Activated naive CD8-positive, alpha-beta T cell treated with anti-CD3 and anti-CD28 coated beads, Interleukin-2, amount 50 U/mL, for 24 hours (primary cell): ENCODE data around the gene TP63.
A peak's percentile ranks its signal among the peaks of the same experiment; 100 is the strongest.

ENCODE experiments used
- ATAC-seq: fragments of 150-1000 bp; cut with Tn5 transposase; one replicate; pipeline ENCODE4 v1.10.0; 2021
- DNase-seq: peaks from one replicate; pipeline ENCODE4 v3.0.0; 2021
- H3K27ac Mint-ChIP-seq: one replicate; pipeline ENCODE4 v1.8.0; 2021; ENCODE audit warnings: mild to moderate bottlenecking, mixed read lengths
- H3K27me3 Mint-ChIP-seq: one replicate; pipeline ENCODE4 v1.8.0; 2021; ENCODE audit warnings: mixed read lengths
- H3K36me3 Mint-ChIP-seq: one replicate; pipeline ENCODE4 v1.8.0; 2021; ENCODE audit warnings: low read depth, mixed read lengths
- H3K4me1 Mint-ChIP-seq: one replicate; pipeline ENCODE4 v1.8.0; 2021; ENCODE audit warnings: mixed read lengths
- H3K4me3 Mint-ChIP-seq: one replicate; pipeline ENCODE4 v1.8.0; 2021; ENCODE audit warnings: mild to moderate bottlenecking, moderate library complexity, mixed read lengths
- H3K9me3 Mint-ChIP-seq: one replicate; pipeline ENCODE4 v1.8.0; 2021; ENCODE audit warnings: mixed read lengths

TP63 gene

DNA sequence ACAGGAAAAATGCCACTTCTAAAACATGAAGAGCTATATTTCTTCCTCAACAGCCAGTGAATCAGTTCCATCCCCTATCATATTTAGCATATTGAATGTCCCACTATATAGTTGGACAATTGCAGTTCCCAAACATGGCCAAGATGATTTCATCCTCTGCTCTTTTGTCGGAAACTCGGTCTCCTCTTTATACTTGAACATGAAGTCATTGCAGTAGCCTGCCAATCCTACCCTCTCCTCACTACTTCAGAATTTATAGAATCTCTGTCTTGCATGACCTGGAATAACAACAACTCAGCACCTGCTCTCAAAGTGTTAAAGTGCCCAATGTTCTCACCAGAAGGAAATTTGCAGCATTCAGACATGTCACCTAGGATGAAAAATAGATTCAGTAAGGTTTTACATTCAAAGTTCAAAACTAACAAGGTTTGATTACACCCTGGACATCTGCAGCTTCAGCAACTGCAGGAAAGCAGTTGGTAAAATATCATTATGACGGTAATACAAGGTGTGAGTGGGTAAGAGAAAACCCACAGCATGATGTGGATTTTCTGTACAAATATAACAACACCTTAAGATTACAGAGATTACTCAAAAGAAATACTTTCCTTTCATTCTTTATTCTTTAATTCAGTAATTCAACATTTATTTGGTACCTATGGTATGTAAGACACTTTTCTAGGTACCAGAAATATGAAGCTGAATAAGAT is 52.5 kb downstream of the TP63 start:
- Mint-ChIP-seq H3K27me3 (no peaks in the 10 kb centered on the region), H3K36me3 (no peaks in the 10 kb centered on the region), H3K27ac (no peak overlapping the region), H3K9me3 (peaks cover 3% of the 10 kb centered on the region), H3K4me1 (peaks cover 15% of the 10 kb centered on the region), H3K4me3 (no peak overlapping the region)
- no peak for DNase-seq
- no peak for ATAC-seq

DNA sequence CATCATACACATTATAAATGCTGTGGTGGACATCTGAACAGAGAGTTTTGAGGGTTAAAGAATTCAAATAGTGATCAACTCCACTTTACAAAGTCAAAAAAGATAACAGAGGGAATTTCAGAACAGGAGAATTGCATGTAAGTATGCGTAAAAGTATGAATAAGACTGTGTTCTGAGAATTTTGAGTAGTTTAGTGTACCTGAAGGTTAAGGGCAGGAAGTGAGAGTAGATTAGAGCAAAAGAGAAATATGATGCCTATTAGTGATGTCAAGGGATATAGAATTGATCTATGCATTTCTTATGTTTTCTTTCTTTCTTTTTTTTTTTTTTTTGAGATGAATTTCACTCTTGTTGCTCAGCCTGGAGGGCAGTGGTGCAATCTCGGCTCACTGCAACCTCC is 53.1 kb downstream of the TP63 start:
- Mint-ChIP-seq H3K4me3 (no peak overlapping the region), H3K4me1 (peaks cover 15% of the 10 kb centered on the region), H3K27ac (no peak overlapping the region), H3K9me3 (no peaks in the 10 kb centered on the region), H3K36me3 (no peaks in the 10 kb centered on the region), H3K27me3 (no peaks in the 10 kb centered on the region)
- ATAC-seq (peak; percentile 54), DNase-seq (no peak)

DNA sequence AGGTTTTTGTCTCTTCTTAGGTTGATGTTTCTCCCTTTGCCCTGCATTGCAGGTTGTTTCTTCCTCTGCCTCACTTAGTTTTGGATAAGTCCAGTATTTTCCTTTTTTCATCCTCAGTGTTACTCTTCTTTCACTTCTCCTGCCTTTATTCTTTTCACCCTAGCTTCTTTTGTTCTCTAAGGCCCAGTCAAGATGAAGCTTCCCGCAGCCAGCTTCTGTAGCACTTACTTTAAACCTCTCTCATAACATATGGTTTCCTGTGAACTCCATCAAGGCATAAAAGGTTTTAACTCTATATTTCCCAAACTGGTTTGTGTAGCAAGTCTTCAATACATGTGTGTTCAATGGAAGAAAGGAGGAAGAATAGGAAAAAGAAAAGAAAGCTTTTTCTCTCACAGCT is 54.1 kb downstream of the TP63 start:
- Mint-ChIP-seq H3K36me3 (no peaks in the 10 kb centered on the region), H3K27me3 (no peaks in the 10 kb centered on the region), H3K9me3 (no peaks in the 10 kb centered on the region), H3K4me1 (peaks cover 15% of the 10 kb centered on the region), H3K27ac (no peak overlapping the region), H3K4me3 (no peak overlapping the region)
- ATAC-seq (no peak), DNase-seq (no peak)

DNA sequence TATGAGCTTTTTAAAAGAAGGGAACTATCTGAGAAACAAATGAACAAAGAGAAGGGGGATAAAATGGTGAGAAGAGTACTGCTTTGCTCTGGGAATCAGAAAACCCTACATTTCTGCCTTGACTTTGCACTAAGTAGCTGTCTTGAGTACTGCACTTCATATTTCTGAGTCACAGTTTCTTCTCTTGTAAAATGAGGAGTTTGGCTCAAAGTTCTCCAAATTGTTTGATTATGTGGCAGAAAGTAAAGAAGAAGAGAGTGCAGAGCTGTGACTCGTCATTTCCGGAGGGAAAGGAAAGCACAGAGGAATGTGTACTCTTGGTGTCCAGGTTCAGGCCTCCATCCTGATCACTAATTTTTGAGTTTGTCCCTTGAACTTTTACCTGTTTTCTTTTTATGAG is 54.7 kb downstream of the TP63 start:
- H3K9me3 Mint-ChIP-seq = no peaks in the 10 kb centered on the region
- ATAC-seq (peak; percentile 28), DNase-seq (no peak)
- no peak overlapping the region for H3K4me3 Mint-ChIP-seq
- H3K27me3 Mint-ChIP-seq = no peaks in the 10 kb centered on the region
- peaks cover 15% of the 10 kb centered on the region for H3K4me1 Mint-ChIP-seq
- no peak overlapping the region for H3K27ac Mint-ChIP-seq
- H3K36me3 Mint-ChIP-seq = no peaks in the 10 kb centered on the region

DNA sequence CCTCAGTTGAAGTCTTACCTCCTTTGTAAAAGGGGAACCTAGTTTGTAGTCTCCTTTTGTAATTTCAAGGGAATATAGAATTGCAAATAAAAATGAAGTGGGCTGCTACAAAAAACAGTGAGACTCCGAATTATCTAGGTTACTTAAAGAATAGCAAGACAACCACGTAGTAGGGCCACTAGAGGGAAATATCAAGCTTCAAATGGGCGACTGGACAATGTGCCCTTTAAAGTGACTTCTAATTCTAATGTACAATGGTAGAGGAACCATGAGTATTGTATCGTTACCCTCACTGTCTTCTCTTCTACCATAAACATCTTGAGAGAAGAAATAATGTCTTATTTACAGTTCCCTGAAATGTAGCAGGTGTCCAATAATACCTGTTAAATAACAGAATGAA is 56.3 kb downstream of the TP63 start:
- no peak for ATAC-seq
- Mint-ChIP-seq H3K4me1 (peaks cover 15% of the 10 kb centered on the region), H3K36me3 (no peaks in the 10 kb centered on the region), H3K9me3 (no peaks in the 10 kb centered on the region), H3K27me3 (no peaks in the 10 kb centered on the region), H3K4me3 (no peak overlapping the region), H3K27ac (no peak overlapping the region)
- no peak for DNase-seq

DNA sequence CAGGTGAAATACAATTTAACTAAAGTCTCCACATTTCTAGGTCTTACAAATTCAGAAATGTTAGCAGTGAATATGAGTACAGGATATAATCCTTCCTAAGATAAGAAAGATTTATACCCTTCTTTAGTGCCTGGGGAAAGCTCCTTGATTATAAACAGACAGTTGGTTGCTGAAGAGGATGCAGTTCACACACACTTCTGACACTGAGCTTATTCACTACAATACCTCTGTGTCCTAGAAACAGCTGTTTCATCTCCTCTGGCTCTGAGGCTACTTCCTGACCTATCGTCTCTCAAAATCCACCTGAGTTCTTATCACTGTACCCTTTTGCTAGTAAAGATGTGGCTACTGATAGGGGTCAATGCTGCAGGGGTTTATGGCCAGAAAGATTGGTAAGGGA is 57.1 kb downstream of the TP63 start:
- no peaks in the 10 kb centered on the region for H3K9me3 Mint-ChIP-seq
- H3K27ac Mint-ChIP-seq = no peak overlapping the region
- peaks cover 15% of the 10 kb centered on the region for H3K4me1 Mint-ChIP-seq
- no peak for ATAC-seq
- no peak for DNase-seq
- no peak overlapping the region for H3K4me3 Mint-ChIP-seq
- no peaks in the 10 kb centered on the region for H3K36me3 Mint-ChIP-seq
- no peaks in the 10 kb centered on the region for H3K27me3 Mint-ChIP-seq

DNA sequence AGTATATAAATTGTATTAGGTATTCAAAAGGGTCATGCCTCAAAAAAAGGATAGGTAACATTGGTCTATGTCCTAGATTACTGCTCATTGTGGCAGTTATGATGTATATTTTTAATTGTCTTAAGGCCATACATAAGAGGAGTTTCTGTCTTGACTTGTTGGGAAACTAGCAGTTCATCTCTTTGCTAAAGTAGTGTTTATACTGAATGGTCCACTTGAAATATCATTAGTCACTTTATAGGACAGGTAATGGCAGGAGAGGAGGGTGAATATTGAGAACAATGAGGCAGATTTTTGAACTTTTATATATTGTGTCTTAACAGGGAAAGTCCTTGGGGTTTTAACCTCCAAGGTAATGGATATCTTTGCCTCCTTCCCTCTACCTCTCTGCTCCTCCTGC is 58.4 kb downstream of the TP63 start:
- DNase-seq (no peak), ATAC-seq (no peak)
- H3K4me3 Mint-ChIP-seq = no peak overlapping the region
- no peak overlapping the region for H3K27ac Mint-ChIP-seq
- peaks cover 10% of the 10 kb centered on the region for H3K4me1 Mint-ChIP-seq
- no peaks in the 10 kb centered on the region for H3K27me3 Mint-ChIP-seq
- H3K36me3 Mint-ChIP-seq = no peaks in the 10 kb centered on the region
- no peaks in the 10 kb centered on the region for H3K9me3 Mint-ChIP-seq

DNA sequence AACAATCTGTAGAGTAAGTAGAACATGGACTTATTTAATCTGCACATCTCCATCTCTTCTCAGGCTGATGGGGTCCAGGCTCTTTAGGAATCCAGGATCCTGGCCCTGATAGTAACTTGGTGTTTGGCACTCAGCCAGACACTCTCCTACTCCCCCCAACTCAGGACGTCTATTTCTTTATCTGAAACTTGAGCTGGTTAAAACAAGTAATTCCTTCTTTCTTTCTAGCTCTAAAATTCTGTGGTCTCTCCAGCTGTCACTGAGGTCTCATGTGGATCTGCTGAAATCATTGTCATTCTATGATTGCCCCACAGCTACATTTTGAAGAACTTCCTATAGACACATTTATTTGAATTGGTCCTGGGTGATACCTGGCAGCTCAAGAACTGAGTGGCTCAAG is 59.0 kb downstream of the TP63 start:
- DNase-seq = no peak
- Mint-ChIP-seq H3K4me3 (no peak overlapping the region), H3K9me3 (no peaks in the 10 kb centered on the region), H3K4me1 (peaks cover 7% of the 10 kb centered on the region), H3K36me3 (no peaks in the 10 kb centered on the region), H3K27me3 (no peaks in the 10 kb centered on the region), H3K27ac (no peak overlapping the region)
- ATAC-seq = no peak

DNA sequence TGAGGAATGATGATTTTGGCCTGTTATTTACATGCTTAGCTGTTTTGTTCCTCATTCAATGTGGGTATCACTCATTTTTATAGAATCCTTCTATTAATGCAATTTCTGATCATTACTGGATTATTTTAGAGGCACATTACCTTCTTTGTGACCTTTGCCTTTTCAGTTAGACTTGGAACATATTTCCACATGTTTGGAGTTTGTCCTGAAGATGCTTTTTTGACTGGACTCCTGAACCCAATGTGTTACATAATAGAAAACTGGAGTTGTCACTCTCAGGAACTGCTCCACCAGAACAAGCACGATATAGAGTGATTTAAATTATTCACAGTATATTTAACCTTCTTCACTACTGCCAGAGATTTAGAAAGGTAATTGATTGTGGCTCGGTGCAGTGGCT is 59.5 kb downstream of the TP63 start:
- no peak for DNase-seq
- Mint-ChIP-seq H3K27me3 (no peaks in the 10 kb centered on the region), H3K27ac (no peak overlapping the region), H3K4me3 (no peak overlapping the region), H3K9me3 (no peaks in the 10 kb centered on the region), H3K4me1 (peaks cover 6% of the 10 kb centered on the region), H3K36me3 (no peaks in the 10 kb centered on the region)
- ATAC-seq = no peak

DNA sequence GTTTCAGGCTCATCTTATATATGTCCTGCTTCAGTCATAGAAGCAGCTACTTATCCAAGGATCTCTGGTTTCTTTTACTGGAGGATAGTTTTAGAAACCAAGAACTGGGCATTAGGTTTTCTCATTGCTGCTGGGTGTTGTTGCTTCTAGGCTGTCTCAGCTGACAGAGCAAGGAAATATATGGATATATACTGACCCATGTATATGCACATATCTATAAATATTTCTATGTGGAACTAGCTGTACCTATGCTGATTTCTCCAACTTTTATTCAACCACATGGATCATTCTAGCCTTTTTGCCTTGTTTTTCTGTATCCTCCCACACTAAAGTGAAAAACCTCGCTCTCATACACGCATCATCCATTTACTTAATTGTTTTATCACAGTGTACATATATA is 64.2 kb downstream of the TP63 start:
- Mint-ChIP-seq H3K4me1 (no peaks in the 10 kb centered on the region), H3K4me3 (no peak overlapping the region), H3K9me3 (no peaks in the 10 kb centered on the region), H3K27me3 (peaks cover 4% of the 10 kb centered on the region), H3K27ac (no peak overlapping the region), H3K36me3 (no peaks in the 10 kb centered on the region)
- ATAC-seq = no peak
- DNase-seq = no peak

DNA sequence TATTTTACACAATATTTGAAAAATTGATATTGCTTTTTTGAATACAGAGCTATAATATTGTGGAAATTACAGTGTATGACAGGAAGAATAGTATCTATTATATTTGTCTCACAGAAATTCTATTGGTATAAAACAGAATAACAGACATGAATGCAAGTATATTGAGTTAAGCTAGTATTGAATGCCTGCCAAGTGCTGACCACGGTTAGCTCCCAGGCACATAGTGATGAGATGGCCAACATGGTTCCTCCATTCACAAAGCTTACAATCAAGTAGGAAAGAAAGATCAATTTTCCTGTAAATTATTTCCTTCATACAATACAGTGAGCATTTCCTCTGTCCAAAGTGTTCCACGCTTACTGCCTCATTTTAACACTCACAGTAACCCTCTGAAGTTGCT is 67.6 kb downstream of the TP63 start:
- Mint-ChIP-seq H3K27ac (no peak overlapping the region), H3K9me3 (no peaks in the 10 kb centered on the region), H3K36me3 (no peaks in the 10 kb centered on the region), H3K4me3 (no peak overlapping the region), H3K27me3 (peaks cover 4% of the 10 kb centered on the region), H3K4me1 (no peaks in the 10 kb centered on the region)
- DNase-seq = no peak
- no peak for ATAC-seq

DNA sequence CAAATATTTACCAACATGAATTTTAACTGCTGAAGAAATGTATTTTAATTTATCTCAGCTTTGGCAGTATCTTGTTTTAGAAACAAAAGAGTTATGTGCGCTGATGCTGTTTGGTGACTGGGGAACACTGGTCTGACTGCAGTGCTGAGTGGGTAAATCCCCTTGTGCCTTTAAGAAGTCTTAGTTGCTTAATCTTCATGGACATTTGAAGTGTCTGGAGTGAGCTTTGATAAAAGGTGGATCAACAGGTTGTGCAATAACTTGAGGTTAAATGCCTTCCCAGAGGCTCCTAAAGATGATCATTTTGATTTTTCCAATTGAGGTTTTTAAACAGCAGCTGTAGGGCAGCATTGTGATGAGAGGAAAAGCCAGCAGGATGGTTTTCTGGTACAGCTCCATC is 68.7 kb downstream of the TP63 start:
- no peaks in the 10 kb centered on the region for H3K4me1 Mint-ChIP-seq
- H3K36me3 Mint-ChIP-seq = no peaks in the 10 kb centered on the region
- peaks cover 4% of the 10 kb centered on the region for H3K27me3 Mint-ChIP-seq
- no peak for DNase-seq
- no peak for ATAC-seq
- no peak overlapping the region for H3K27ac Mint-ChIP-seq
- H3K4me3 Mint-ChIP-seq = no peak overlapping the region
- H3K9me3 Mint-ChIP-seq = no peaks in the 10 kb centered on the region

DNA sequence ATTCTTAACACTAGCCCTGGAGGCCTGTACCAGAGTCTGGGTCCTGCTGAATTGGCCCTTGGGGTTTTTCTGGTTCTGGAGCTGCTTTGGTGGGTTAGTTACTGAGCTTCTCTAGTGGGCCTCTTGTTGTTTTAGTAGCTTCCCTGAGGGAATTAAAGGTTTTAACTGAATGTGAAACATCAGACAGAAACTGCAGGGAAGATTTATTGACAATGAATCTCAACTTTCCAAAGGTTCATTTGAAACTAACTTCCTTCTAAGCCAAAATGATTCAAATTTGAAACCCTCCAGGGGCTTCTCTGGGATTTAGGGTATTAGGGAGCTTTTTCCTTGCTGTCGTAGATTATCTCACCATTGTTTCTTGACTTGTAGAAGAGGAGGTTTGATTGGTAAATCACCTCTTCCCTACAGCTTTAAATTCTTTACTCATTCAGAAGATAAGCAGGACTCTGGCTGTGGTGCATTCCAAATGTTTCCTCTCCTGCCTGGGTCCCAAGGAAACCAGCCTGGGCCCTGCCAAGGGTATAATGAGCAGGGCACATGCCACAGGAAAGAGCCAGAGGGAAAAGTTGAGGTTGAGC is 71.0 kb downstream of the TP63 start:
- peaks cover 2% of the 10 kb centered on the region for H3K27me3 Mint-ChIP-seq
- no peaks in the 10 kb centered on the region for H3K4me1 Mint-ChIP-seq
- ATAC-seq (no peak), DNase-seq (no peak)
- no peak overlapping the region for H3K4me3 Mint-ChIP-seq
- no peak overlapping the region for H3K27ac Mint-ChIP-seq
- no peaks in the 10 kb centered on the region for H3K9me3 Mint-ChIP-seq
- H3K36me3 Mint-ChIP-seq = no peaks in the 10 kb centered on the region

DNA sequence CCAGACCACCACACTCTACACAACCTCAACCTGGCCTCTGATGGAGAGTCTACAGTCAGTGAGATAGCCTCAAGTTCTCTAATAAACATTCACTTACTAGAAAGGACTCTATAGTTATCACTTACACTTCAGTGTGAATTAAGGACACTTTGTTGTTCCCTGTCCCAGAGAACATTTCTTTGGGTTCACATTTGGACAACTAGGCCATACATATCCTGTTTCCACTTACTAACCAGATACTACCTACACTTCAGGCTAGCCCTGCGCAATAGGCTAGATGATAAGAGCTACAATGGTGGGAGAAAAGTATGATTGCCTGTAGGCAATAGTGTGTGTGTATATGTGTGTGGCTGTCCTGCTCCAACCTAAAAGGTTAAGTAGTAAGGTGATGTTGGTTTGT is 72.7 kb downstream of the TP63 start:
- Mint-ChIP-seq H3K9me3 (no peaks in the 10 kb centered on the region), H3K27me3 (no peaks in the 10 kb centered on the region), H3K4me3 (no peak overlapping the region), H3K36me3 (no peaks in the 10 kb centered on the region), H3K27ac (no peak overlapping the region), H3K4me1 (no peaks in the 10 kb centered on the region)
- ATAC-seq (no peak), DNase-seq (no peak)

DNA sequence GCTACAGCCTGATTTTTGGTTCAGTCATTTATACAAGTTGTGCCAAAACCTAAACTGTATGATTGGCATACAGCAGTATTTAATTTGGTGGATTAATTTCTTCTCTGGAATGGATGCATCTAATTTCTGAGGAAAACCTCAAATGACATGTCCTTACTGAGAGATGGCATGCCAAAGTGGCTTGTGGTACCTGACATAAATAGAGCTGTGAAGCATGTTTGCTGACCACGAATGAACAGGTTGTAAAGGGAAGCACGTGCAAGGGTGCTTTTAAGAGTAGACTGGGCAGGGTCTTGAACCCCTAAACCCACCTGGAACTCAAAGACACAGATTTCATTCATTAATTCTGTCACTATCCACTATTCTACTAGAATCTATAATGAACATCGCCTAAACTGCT is 77.2 kb downstream of the TP63 start:
- Mint-ChIP-seq H3K4me1 (peaks cover 5% of the 10 kb centered on the region), H3K27me3 (no peaks in the 10 kb centered on the region), H3K27ac (no peak overlapping the region), H3K4me3 (no peak overlapping the region), H3K9me3 (no peaks in the 10 kb centered on the region), H3K36me3 (no peaks in the 10 kb centered on the region)
- DNase-seq (no peak), ATAC-seq (no peak)
